Chondrocyte (in vitro differentiated cells): Measurements from ENCODE around the gene SPDEF. TPM values are rescaled to one million over a fixed set of nuclear protein-coding genes. Genes with fewer than 3 reads are reported as not detected.
A peak's percentile ranks its signal among the peaks of the same experiment; 100 is the strongest.

Source experiments
- DNase-seq: peaks from one replicate; pipeline ENCODE4 v3.0.0; 2021; ENCODE audit warnings: mixed read lengths, low spot score
- H3K27ac Mint-ChIP-seq: one replicate; pipeline ENCODE4 v1.8.0; 2021; ENCODE audit warnings: mild to moderate bottlenecking, moderate library complexity, mixed read lengths; ENCODE audit not compliant: unreplicated experiment
- H3K27me3 Mint-ChIP-seq: 2 replicates; pipeline ENCODE4 v1.8.0; 2021; ENCODE audit warnings: low read depth, mixed read lengths
- H3K36me3 Mint-ChIP-seq: 2 replicates; pipeline ENCODE4 v1.8.0; 2021; ENCODE audit warnings: low read depth, mixed read lengths
- H3K4me1 Mint-ChIP-seq: 2 replicates; pipeline ENCODE4 v1.8.0; 2021; ENCODE audit warnings: low read depth, mild to moderate bottlenecking, mixed read lengths
- H3K4me3 Mint-ChIP-seq: one replicate; pipeline ENCODE4 v1.8.0; 2021; ENCODE audit warnings: mild to moderate bottlenecking, moderate library complexity, mixed read lengths; ENCODE audit not compliant: unreplicated experiment
- H3K9me3 Mint-ChIP-seq: 2 replicates; pipeline ENCODE4 v1.8.0; 2021; ENCODE audit warnings: low read depth, mixed read lengths
- total RNA-seq: library from RNA; stranded (reverse); gene quantifications from 3 replicates; pipeline ENCODE4 v1.2.1, GENCODE V29; 2021
- TF ChIP-seq, protein P1 (sequence below): fragments of 200-600 bp; sonication (generic); IDR thresholded peaks from 2 replicates; pipeline ENCODE4 v1.5.0; 2021; ENCODE audit warnings: antibody characterized with exemption, mild to moderate bottlenecking, moderate library complexity

The SPDEF gene
- total RNA-seq, 1 donor from 2014 or later: 0.10 TPM

DNA sequence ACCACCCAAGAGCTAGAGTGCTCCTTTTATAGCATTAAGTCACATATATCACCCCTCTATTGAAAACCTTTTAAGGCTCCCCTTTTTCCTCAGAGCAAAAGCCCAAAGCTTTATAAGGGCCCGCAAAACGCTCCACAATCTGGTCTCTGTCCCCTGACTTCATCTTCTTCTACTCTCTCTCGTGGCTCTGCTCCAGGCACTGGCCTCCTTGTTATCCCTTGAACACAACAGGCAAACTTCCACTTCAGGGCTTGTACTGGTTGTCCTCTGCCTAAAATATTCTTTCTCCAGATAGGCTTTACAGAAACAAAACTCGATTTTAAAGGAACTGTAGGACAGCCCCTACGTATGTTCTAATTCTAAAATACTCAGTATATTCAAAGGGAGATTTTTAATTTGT lies 44.0 kb upstream of the SPDEF start:
- Mint-ChIP-seq H3K36me3 (no peaks in the 10 kb centered on the region), H3K4me3 (no peak overlapping the region), H3K4me1 (peaks cover 47% of the 10 kb centered on the region), H3K27ac (no peak overlapping the region), H3K27me3 (no peaks in the 10 kb centered on the region), H3K9me3 (no peaks in the 10 kb centered on the region)
- no peak for DNase-seq
- TF ChIP-seq, protein P1, sequence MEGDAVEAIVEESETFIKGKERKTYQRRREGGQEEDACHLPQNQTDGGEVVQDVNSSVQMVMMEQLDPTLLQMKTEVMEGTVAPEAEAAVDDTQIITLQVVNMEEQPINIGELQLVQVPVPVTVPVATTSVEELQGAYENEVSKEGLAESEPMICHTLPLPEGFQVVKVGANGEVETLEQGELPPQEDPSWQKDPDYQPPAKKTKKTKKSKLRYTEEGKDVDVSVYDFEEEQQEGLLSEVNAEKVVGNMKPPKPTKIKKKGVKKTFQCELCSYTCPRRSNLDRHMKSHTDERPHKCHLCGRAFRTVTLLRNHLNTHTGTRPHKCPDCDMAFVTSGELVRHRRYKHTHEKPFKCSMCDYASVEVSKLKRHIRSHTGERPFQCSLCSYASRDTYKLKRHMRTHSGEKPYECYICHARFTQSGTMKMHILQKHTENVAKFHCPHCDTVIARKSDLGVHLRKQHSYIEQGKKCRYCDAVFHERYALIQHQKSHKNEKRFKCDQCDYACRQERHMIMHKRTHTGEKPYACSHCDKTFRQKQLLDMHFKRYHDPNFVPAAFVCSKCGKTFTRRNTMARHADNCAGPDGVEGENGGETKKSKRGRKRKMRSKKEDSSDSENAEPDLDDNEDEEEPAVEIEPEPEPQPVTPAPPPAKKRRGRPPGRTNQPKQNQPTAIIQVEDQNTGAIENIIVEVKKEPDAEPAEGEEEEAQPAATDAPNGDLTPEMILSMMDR: no peak

DNA sequence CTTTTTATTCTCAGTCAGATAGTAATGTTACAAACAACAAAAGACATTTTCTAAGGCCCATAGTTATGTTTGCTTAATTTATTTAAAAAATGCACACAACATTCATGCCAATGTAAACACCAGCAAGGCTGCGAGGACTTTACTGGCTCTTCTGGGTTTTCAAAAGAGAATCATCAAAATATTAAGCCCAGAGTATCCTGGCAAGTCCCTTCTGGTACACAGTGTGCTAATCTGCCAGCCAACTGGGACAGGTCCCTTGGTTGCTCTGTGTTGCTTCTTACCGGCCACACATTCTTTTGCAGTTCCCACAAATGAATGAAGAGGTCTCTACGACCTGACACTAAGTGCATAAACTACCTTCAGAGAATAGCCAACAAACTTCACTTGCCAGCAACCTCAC lies 42.6 kb upstream of the SPDEF start:
- no peaks in the 10 kb centered on the region for H3K9me3 Mint-ChIP-seq
- H3K36me3 Mint-ChIP-seq: no peaks in the 10 kb centered on the region
- no peak for DNase-seq
- peak overlapping the region; percentile 55 for H3K27ac Mint-ChIP-seq
- peaks cover 51% of the 10 kb centered on the region for H3K4me1 Mint-ChIP-seq
- H3K27me3 Mint-ChIP-seq: no peaks in the 10 kb centered on the region
- no peak overlapping the region for H3K4me3 Mint-ChIP-seq
- TF ChIP-seq, protein P1: no peak

DNA sequence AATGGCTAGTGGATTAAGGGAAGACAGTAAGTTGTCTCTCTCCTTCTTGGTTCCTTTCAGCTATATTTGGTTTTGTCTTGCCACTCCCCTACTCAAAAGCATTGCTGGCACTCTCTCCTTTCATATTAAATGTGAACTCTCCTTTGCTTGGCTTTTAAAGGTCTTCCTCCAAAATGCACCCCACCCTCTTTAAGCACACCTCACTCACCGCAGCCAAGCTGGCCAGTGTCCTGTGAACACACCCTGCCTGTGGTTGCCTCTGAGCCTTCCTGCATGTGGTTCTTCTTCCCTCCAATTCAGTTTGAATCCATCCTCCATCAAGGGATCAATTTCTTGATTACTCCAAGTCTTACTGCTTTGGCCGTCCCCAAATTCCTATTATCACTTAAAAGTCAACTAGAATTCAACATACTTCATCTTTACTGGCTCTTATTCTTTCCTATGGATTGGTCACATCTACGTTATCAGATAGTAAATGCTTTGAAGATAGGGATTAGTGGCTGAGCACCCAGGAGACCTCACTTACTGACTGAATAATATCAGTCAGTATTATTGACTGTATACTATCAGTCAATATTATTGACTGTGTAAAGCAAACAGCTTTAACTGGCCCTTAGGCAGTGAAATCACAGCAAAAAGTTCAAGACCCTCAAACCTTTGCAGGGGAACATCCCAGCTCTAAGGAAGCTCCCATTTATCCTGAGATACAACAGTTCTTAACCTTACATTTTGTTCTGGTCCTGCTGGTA lies 41.6 kb upstream of the SPDEF start:
- Mint-ChIP-seq H3K36me3 (no peaks in the 10 kb centered on the region), H3K9me3 (no peaks in the 10 kb centered on the region), H3K4me3 (no peak overlapping the region), H3K27me3 (no peaks in the 10 kb centered on the region), H3K27ac (no peak overlapping the region), H3K4me1 (peaks cover 53% of the 10 kb centered on the region)
- no peak for DNase-seq
- TF ChIP-seq, protein P1: no peak

DNA sequence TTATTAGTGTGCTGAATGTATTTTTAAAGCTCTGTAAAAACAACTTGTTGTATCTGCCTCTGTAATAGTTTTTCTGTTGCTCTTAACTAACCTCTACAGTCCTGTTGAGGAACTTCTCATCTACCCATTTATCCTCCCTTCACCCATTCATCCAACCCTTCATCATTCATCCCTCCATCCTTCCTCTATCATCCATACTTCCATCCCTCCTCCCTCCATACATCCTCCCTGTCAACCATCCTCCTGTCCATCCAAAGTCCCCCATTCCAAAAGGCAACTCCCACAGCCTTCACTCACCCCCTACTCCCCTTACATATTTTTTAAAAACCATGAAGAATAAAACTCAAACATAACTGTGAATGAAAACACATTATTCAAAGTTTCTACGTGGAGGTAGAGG lies 40.7 kb upstream of the SPDEF start:
- Mint-ChIP-seq H3K36me3 (no peaks in the 10 kb centered on the region), H3K27me3 (no peaks in the 10 kb centered on the region), H3K27ac (no peak overlapping the region), H3K9me3 (no peaks in the 10 kb centered on the region), H3K4me3 (no peak overlapping the region), H3K4me1 (peaks cover 43% of the 10 kb centered on the region)
- DNase-seq: no peak
- TF ChIP-seq, protein P1: no peak

DNA sequence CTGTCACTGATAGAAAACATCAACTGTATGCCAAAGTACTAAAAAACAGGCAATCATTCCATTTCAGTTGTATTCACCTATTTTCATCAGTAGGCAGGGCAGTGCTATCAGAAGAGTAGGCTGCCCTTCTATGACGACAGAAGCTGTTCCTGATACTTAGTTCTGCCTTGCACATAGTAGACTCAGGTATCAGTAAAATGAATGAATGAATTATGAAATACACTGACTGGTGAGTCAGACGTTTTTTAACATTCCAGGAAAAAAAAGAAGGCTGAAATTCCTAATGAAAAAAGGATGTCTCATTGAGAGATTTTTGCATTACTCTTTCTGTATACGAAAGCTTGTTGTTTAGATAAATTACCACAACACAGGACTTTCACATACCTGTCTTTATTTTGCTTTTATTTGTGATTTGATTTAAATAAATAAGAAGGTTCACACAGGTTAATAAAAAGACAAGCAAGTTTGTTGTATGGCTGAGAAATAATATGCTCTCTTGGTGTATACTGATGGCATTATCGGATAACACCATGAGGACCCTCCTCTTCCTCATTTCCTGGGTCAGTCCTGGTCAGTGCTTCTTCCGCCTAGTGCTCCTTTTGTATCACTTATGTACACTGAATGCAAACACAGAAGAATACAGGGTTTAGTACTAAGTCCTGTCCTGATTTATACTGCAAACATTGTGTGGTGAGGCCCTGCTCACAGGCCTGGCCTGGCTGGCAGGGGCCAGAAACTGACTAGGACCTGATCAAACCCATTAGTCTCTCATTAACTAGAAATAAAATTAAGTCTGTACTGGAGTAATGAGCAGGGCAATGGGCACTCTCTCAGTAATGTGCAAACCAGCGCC lies 39.4 kb upstream of the SPDEF start:
- TF ChIP-seq, protein P1: no peak
- no peaks in the 10 kb centered on the region for H3K27me3 Mint-ChIP-seq
- H3K9me3 Mint-ChIP-seq: no peaks in the 10 kb centered on the region
- H3K36me3 Mint-ChIP-seq: no peaks in the 10 kb centered on the region
- H3K4me3 Mint-ChIP-seq: no peak overlapping the region
- no peak for DNase-seq
- no peak overlapping the region for H3K27ac Mint-ChIP-seq
- peaks cover 40% of the 10 kb centered on the region for H3K4me1 Mint-ChIP-seq
